ENCODE measurements around the gene RPL21. TPM values are rescaled to one million over a fixed set of nuclear protein-coding genes. Genes with fewer than 3 reads are reported as not detected.

The RPL21 gene
- total RNA-seq, 4 donors from 2014 or later = 613 to 1,130 (median 904) TPM

- no peak for TF ChIP-seq CTCF (IDR thresholded peaks at IDR 0.05; ENCODE audit: low read depth)
Measured at GRCh38 chr13:27219611-27220010, 31.7 kb upstream of the RPL21 start.

GRCh38 chr13:27226991-27227390 lies 24.4 kb upstream of the RPL21 start:
- TF ChIP-seq CTCF (IDR thresholded peaks at IDR 0.05; ENCODE audit: low read depth) = no peak

- no peak for TF ChIP-seq CTCF (IDR thresholded peaks at IDR 0.05; ENCODE audit: low read depth)
Measured at GRCh38 chr13:27228131-27228530, 23.2 kb upstream of the RPL21 start.

GRCh38 chr13:27229642-27230041 lies 21.7 kb upstream of the RPL21 start:
- no peak for TF ChIP-seq CTCF (IDR thresholded peaks at IDR 0.05; ENCODE audit: low read depth)

GRCh38 chr13:27233964-27234363 lies 17.4 kb upstream of the RPL21 start:
- no peak for TF ChIP-seq CTCF (IDR thresholded peaks at IDR 0.05; ENCODE audit: low read depth)

GRCh38 chr13:27236478-27236877 lies 14.9 kb upstream of the RPL21 start:
- no peak for TF ChIP-seq CTCF (IDR thresholded peaks at IDR 0.05; ENCODE audit: low read depth)

GRCh38 chr13:27242702-27243101 lies 8.7 kb upstream of the RPL21 start:
- TF ChIP-seq CTCF (IDR thresholded peaks at IDR 0.05; ENCODE audit: low read depth) = no peak

Measured in subcutaneous adipose tissue (tissue), 4 donors.